Measurements from ENCODE around the gene TKT. TPM values are rescaled to one million over a fixed set of nuclear protein-coding genes. Genes with fewer than 3 reads are reported as not detected.

TKT gene
- total and polyA plus RNA-seq, 2 of the 13 experiments (the other 11 are each of a cell fraction or from before 2014, with no cell fraction given) = 150 to 238 TPM

DNA sequence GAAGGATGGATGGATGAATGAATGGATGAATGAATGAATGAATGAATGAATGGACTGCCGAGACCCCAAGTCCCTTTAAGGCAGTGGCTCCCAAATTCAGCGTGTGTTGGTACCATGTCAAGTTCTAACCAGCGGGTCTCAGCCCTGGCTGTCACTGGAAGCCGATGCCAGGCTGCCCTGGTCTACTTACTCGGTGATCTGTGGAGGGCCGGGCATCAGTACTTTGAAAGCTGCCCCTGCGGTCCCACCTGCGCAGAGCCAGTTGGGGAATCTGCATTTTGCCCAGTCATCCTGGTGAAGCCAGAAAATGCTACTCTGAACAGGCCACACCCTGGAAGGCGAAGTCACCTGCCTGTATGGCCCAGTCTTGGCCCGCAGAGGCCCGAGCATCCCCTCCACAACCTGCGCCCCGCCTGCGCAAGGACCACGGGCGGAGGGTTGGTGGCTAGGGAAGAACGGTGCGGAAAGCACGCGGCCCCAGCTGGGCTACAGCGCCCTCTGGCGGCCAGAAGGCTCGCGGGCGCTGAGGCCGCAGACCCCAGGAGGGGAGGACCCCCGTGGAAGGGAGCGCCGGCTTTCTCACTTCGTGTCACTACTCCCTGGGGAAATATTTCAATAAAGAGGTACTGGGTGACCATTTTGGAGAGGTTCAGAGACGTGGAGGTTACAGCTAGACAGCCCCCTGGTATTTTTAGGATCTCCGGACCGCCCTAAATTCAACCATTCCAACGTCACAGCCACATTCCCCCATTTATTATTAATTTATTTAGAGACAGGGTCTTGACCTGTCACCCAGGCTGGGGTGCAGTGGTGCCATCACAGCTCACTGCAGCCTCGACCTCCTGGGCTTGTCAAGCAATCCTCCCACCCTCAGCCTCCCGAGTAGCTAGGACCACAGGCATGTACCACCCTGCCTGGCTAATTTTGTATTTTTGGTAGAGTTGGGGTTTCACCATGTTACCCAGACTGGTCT, 59.9 kb downstream of the TKT start (continued):
- TF ChIP-seq KMT2B (CRISPR knock-in tag; IDR thresholded peaks at IDR 0.05) (peak; percentile 31; the same call in 1 of the 2 replicates), ELF3 (CRISPR knock-in tag; IDR thresholded peaks at IDR 0.05) (no peak), GABPB1 (CRISPR knock-in tag; IDR thresholded peaks at IDR 0.05) (peak; percentile 54; the same call in 1 of the 2 replicates), TBX2 (CRISPR knock-in tag; IDR thresholded peaks at IDR 0.05; ENCODE audit: borderline replicate concordance) (peak; percentile 42; the same call in 1 of the 2 replicates), MTF2 (CRISPR knock-in tag; IDR thresholded peaks at IDR 0.05; ENCODE audit: borderline replicate concordance) (no peak), ZNF205 (CRISPR knock-in tag; IDR thresholded peaks at IDR 0.05) (0 out of 2 replicates have a peak, but pooled peaks have one; percentile 42), YY1 (IDR thresholded peaks at IDR 0.05; ENCODE audit: insufficient read depth, insufficient replicate concordance, low read depth, low read length) (peak; percentile 62), HNRNPLL (IDR thresholded peaks at IDR 0.05; ENCODE audit: low read depth, low read length, poor library complexity, severe bottlenecking) (peak; percentile 96), FOXC1 (CRISPR knock-in tag; IDR thresholded peaks at IDR 0.05; ENCODE audit: borderline replicate concordance) (peak; percentile 65; the same call in 1 of the 2 replicates), SALL1 (CRISPR knock-in tag; IDR thresholded peaks at IDR 0.05) (peak; percentile 50), ARNT2 (CRISPR knock-in tag; IDR thresholded peaks at IDR 0.05; ENCODE audit: low read depth) (0 out of 2 replicates have a peak, but pooled peaks have one; percentile 19), TP53 (CRISPR knock-in tag; conservative IDR thresholded peaks at IDR 0.05) (no peak), RXRB (CRISPR knock-in tag; IDR thresholded peaks at IDR 0.05; ENCODE audit: borderline replicate concordance) (0 out of 2 replicates have a peak, but pooled peaks have one; percentile 29), REL (CRISPR knock-in tag; conservative IDR thresholded peaks at IDR 0.05) (no peak), HOXA3 (CRISPR knock-in tag; IDR thresholded peaks at IDR 0.05) (no peak; the same call in 1 of the 2 replicates), ZNF607 (CRISPR knock-in tag; IDR thresholded peaks at IDR 0.05; ENCODE audit: borderline replicate concordance) (0 out of 2 replicates have a peak, but pooled peaks have one; percentile 21), ERF (CRISPR knock-in tag; IDR thresholded peaks at IDR 0.05) (0 out of 2 replicates have a peak, but pooled peaks have one; percentile 39), NR2F6 (IDR thresholded peaks at IDR 0.05) (no peak), NR2F6 (CRISPR knock-in tag; IDR thresholded peaks at IDR 0.05) (peak; percentile 32; the same call in 1 of the 2 replicates)
- TF ChIP-seq, protein P1, sequence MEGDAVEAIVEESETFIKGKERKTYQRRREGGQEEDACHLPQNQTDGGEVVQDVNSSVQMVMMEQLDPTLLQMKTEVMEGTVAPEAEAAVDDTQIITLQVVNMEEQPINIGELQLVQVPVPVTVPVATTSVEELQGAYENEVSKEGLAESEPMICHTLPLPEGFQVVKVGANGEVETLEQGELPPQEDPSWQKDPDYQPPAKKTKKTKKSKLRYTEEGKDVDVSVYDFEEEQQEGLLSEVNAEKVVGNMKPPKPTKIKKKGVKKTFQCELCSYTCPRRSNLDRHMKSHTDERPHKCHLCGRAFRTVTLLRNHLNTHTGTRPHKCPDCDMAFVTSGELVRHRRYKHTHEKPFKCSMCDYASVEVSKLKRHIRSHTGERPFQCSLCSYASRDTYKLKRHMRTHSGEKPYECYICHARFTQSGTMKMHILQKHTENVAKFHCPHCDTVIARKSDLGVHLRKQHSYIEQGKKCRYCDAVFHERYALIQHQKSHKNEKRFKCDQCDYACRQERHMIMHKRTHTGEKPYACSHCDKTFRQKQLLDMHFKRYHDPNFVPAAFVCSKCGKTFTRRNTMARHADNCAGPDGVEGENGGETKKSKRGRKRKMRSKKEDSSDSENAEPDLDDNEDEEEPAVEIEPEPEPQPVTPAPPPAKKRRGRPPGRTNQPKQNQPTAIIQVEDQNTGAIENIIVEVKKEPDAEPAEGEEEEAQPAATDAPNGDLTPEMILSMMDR (CRISPR knock-in tag; IDR thresholded peaks at IDR 0.05) = peak; percentile 97
- TF ChIP-seq, protein P2, sequence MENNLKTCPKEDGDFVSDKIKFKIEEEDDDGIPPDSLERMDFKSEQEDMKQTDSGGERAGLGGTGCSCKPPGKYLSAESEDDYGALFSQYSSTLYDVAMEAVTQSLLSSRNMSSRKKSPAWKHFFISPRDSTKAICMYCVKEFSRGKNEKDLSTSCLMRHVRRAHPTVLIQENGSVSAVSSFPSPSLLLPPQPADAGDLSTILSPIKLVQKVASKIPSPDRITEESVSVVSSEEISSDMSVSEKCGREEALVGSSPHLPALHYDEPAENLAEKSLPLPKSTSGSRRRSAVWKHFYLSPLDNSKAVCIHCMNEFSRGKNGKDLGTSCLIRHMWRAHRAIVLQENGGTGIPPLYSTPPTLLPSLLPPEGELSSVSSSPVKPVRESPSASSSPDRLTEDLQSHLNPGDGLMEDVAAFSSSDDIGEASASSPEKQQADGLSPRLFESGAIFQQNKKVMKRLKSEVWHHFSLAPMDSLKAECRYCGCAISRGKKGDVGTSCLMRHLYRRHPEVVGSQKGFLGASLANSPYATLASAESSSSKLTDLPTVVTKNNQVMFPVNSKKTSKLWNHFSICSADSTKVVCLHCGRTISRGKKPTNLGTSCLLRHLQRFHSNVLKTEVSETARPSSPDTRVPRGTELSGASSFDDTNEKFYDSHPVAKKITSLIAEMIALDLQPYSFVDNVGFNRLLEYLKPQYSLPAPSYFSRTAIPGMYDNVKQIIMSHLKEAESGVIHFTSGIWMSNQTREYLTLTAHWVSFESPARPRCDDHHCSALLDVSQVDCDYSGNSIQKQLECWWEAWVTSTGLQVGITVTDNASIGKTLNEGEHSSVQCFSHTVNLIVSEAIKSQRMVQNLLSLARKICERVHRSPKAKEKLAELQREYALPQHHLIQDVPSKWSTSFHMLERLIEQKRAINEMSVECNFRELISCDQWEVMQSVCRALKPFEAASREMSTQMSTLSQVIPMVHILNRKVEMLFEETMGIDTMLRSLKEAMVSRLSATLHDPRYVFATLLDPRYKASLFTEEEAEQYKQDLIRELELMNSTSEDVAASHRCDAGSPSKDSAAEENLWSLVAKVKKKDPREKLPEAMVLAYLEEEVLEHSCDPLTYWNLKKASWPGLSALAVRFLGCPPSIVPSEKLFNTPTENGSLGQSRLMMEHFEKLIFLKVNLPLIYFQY (CRISPR knock-in tag; IDR thresholded peaks at IDR 0.05; ENCODE audit: borderline replicate concordance) = 0 out of 2 replicates have a peak, but pooled peaks have one; percentile 49
- TF ChIP-seq, protein P3, sequence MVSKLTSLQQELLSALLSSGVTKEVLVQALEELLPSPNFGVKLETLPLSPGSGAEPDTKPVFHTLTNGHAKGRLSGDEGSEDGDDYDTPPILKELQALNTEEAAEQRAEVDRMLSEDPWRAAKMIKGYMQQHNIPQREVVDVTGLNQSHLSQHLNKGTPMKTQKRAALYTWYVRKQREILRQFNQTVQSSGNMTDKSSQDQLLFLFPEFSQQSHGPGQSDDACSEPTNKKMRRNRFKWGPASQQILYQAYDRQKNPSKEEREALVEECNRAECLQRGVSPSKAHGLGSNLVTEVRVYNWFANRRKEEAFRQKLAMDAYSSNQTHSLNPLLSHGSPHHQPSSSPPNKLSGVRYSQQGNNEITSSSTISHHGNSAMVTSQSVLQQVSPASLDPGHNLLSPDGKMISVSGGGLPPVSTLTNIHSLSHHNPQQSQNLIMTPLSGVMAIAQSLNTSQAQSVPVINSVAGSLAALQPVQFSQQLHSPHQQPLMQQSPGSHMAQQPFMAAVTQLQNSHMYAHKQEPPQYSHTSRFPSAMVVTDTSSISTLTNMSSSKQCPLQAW (CRISPR knock-in tag; IDR thresholded peaks at IDR 0.05) = 0 out of 2 replicates have a peak, but pooled peaks have one; percentile 37
